Measurements from ENCODE around the gene GOLGA8A.

GRCh38 chr15:34470091-34470490, 32.5 kb upstream of the GOLGA8A start:
- no peak for TF ChIP-seq CTCF (IDR thresholded peaks at IDR 0.05 in 2 of 3, conservative IDR thresholded peaks at IDR 0.05 in 1 of 3; ENCODE audit: borderline replicate concordance in 1 of 3, insufficient read depth in 1 of 3, low read depth in 2 of 3, low read length in 2 of 3)
- TF ChIP-seq YY1 (IDR thresholded peaks at IDR 0.05; ENCODE audit: extremely low read depth, insufficient replicate concordance, low read depth, low read length), result no peak
- TF ChIP-seq RAD21 (IDR thresholded peaks at IDR 0.05; ENCODE audit: low read depth), result no peak
- no peak for TF ChIP-seq POLR2AphosphoS5 (IDR thresholded peaks at IDR 0.05; ENCODE audit: low read depth, low read length)
